HG03558 (cell line): ENCODE measurements around the gene MYRFL.

Experiments used
- ATAC-seq: cut with Tn5 transposase; IDR thresholded peaks from one replicate; pipeline ENCODE4 v1.9.1; 2021; ENCODE audit warnings: moderate number of reproducible peaks; ENCODE audit not compliant: unreplicated experiment; ENCODE audit errors: extremely low read depth

Gene MYRFL

GRCh38 chr12:69894800-69895383, 69.9 kb downstream of the MYRFL start:
- no peak for ATAC-seq

DNA sequence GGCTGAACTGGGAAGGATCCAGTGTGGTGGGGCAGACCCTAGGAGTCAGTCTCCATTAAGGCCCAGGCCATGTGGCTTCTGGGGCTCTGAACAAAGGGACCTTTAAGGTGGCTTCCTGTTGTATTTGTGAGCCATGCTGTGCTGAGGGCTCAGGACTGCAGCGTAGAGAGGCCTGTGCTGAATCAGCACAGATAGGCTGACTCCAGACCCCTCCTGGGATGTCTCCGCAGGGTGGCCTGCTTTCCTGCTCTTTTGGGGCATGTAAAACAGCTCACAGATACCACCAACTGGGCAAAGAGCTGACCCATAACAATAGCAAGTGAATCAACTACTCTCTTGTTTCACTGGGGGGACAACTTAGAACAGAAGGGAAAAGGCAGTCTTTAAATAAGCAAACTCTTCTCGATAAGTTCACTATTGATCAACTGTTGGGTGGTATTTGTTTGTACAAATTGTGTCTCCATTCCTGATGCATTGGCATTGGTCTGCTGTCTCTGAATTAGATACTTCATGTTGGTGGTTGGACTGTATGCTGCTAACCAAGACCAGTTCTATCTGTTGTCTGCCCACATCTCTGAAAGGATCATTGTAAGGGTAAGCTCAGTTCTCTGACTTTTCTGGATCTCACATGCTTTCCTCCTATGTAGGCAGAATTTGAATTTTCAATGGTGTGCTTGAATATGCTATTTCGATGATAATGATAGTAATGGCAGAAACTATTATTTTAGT, 71.8 kb downstream of the MYRFL start:
- no peak for ATAC-seq

DNA sequence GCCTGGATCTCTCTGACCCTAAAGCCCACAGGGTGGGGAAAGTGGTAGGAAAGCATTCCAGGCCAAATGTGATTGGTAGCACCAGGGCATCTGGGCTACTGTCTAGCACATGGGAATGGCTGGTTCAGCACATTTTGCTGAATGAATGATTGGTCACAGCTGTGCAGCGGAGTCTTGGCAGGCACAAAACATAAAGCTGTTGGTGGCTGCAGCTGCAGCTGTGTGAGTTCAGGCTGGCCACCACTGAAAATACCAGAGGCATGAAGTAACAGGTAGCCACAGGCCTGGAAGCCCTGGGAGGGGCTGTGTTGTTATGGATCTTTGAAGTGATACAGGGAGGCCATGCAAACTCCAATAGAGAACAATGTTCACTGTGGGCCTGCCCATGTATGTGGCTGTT, 72.7 kb downstream of the MYRFL start:
- ATAC-seq, result no peak

- ATAC-seq, result no peak
These were observed 73.2 kb downstream of the MYRFL start for GRCh38 chr12:69898236-69898635.

GRCh38 chr12:69900720-69901131, 75.7 kb downstream of the MYRFL start:
- no peak for ATAC-seq

DNA sequence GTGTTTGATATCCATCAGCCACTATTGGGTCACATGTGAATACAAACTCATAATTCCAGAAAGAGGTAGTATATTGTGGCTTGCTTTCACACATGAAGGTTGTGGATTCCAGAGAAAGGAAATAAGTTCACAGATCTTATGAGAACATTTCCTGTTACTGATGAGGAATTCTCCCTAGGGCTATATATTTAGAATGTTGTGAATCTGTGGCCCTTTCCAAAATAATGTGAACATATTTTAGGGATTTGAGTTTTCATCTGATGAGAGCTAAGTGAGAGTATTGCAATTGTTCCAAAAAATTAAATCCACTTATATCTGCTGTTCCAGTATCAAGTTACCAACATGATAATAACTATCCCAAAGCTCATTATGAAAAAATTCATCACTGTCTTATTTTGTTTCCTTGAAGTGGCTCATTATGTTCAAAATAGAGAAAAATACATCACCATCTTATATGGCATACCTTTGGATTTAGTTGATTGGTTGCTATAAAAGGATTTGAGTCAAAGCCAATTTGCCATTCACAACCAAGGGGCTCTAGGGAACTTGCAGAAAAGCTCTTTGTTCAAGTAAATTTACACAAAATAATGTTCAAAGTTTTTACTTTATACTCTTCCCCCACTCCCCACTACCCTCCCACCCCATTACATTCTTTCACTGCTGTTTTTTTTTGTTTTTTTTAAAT, 76.3 kb downstream of the MYRFL start:
- no peak for ATAC-seq

- no peak for ATAC-seq
These were observed 78.5 kb downstream of the MYRFL start for GRCh38 chr12:69903548-69903947.

- ATAC-seq, result no peak
These were observed 79.8 kb downstream of the MYRFL start for GRCh38 chr12:69904777-69905176.

DNA sequence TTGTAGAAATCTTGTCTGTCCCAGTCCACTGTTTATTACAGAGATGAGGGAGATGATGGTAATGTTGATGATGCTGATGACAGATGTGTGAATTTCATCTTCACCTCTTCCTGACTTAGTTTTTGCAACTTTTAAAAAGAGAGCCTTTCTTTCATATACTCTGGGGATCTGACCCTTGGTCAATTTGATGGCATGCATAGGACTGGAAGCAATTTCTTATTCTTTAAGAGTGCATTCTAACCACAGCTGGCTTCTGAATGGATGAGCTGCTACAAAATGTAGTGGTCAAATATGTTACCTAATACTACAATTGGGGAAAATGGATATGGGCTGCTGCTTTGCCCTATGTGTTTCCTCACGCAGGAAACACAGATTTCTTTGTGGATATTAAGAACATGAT, 80.8 kb downstream of the MYRFL start:
- ATAC-seq, result no peak

DNA sequence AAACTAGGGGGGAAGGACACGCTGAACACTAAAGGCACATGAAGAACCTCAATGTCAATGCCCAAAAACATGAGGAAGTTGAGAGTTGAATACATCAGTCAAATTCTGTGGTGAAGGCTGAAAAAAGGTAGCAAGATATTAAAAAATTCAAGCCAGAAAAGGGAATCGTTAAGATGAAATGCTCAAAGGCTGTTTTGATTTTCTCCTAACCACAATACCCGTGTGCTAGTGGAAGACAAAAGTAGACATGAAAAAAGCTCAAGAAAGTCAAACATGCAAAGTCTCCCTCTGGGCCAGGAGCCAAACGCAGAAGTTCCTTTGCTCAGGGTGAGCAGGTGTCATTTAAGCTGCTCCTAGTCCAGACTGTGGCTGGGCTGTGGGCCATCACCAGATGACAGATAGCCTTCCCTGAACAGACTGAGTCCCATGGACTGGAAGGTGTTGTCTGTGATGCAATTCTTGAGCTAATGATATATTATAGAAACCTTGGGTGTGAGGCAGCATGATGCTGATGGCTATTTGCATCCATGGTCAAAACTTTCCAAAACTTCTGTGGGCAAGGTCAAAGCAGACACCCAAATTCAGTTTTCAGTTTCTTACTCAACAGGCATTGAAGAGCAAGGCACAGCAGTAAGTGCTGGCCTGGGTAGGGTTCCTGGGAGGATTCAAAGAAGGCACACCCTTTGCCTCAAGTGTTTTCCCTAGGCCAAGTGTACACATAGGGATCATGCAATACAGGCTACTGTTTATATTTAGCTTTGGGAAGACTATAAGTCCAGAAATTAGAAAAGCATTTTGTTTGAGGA, 81.6 kb downstream of the MYRFL start:
- peak; percentile 88 for ATAC-seq

DNA sequence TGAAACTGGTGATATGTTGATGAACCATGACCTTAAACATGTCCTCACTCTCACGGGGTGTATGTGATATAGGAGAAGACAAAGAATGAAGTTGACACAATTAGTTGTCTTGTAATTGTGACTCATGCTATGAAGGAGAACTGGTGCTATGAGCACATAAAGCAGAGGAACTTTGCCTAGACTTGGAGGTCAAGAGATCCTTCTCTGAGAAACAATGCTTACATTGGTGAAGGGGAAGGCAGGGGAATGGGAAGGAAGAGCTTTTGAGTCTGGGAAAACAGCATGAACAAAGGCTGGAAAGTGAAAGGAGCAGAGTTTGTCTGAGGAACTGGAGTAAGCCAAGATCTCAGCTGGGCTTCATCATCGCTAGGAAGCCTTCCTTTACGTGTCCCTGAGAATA, 83.2 kb downstream of the MYRFL start:
- no peak for ATAC-seq

DNA sequence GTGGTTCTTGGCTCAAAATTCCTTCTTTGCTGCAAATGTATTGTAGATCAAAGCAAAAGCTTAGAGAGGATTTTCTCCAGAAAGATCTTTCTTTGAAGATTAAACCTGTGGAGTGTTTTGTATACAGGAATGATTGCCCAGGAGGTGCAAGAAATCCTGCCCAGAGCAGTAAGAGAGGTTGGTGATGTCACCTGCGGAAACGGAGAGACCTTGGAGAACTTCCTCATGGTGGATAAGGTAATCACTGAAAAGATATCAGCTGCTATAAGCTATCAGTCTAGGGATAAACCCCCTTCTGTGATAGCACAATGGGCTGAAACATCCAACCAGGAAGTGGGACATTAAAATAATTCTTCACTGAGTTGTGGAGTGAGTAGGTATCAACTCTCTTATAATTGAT, 85.7 kb downstream of the MYRFL start:
- no peak for ATAC-seq

DNA sequence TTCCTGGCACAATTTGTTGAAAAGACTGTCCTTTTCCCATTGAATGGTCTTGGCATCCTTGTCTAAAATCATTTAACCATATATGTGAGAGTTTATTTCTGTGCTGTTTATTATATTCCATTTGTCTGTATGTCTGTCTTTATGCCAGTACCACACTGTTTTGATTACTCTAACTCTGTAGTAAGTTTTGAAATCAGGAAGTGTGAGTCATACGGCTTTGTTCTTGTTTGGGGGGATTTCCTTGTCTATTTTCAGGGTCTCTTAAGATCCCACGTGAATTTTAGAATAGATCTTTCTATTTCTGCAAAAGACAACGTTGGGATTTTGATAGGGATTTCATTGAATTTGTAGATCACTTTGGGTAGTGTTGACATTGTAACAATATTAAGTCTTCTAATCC, 88.5 kb downstream of the MYRFL start:
- no peak for ATAC-seq

DNA sequence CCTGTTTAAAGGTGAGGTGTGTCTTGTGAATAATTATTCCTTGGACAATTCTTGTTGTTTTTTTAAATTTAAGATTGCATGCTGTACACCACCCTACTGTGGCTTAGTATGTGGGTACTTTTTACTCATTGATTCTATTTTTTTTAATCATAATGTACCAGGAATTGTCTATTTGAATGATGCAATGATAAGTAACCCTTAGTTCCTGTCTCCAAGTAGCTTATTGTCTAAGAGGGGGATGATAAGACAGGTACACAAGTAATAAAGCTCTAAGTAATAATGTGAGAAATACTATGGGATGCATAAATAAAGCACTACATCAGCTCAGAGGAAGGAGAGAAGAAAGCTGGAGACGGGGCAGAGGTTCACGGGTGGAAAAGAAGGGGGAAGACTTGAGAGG, 90.9 kb downstream of the MYRFL start:
- no peak for ATAC-seq

DNA sequence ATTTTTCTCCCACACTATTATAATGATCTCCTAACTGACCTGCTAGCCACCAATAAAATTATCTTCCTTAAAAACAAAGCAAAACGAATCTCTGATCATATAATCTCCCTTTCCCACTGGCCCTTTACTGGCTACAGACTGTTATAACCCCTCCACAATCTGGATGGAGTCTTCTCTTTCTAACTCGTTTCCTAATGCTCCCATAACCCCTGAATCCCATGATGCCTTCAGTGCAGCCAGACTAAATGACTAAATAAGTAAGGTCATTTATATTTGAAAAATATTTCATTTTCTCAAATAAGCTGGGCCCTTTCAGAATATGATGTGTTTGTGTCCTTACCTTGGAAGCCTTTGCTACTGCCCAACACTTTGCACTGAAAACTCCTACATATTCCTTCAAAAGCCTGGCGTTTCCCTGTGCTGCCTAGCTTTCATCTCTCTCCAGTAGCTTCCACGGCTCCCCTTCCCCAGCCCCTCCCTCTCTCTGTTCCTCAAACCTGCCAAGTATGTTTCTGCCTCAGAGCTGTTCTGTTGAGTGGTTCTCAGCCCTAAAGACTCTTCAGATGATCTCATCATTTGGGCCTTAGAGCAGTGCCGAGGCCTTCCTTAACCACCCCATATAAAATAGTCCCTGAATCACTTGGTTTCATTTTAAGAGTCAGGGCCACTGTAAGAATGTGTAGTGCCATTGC, 91.7 kb downstream of the MYRFL start:
- no peak for ATAC-seq

GRCh38 chr12:69918287-69918686, 93.3 kb downstream of the MYRFL start:
- no peak for ATAC-seq

DNA sequence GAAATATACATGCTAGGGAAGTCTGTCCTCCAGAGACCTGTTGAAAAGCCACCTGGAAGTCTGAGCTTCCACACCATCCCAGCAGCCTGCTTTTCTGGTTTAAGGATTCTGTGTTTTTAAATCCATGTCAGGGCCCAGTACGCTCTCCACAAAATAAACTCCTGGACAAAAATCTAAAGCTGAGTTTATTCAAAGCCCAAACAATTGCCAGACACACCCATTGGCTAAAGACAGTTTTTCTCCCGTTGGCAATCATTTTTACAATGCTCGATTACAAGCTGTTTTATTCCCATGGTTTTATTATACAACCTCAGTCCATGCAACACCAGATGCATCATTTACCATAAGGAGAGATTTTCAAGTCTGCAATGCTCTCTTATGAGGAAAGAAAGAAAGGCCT, 94.5 kb downstream of the MYRFL start:
- no peak for ATAC-seq

DNA sequence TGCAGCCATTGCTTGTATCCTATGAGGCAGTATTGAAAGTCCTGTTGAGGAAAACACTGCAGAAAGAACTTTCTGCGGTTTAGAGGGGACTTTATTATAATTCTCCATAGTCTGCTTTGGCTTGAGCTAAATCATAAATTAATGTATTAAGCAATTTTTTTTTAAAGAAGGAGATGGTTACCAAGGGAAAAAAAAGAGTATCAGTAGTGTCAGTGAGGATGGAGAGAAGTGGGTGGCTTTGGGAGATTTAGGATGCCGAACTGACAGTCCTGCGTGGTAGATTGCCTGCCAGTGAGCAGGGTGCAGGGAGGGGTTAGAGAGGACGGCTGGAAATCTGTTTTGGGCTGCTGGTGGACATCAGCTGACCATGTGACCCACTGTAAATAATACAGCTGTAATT, 96.8 kb downstream of the MYRFL start:
- ATAC-seq, result no peak

- ATAC-seq, result no peak
These were observed 98.0 kb downstream of the MYRFL start for GRCh38 chr12:69922999-69923398.

DNA sequence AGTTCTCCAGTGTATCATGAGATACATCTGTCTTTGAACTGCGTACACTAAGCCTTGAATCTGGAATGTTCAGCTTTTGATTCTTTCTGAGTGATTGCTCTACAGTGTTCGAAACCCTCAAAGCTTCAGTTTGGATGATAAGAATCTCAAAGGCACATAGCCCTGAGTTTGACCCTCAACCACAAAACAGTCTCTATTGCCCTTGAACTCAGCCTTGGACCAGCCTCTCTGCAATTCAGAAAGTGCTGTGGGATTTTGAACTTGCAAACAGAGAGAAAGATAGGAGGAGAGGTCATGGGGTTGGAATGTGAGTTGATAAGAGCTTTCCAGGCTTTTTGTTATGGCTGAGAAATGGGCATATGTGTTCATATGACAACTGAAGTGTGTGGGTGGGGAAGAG, 100.3 kb downstream of the MYRFL start:
- no peak for ATAC-seq
